ENCODE results near the gene KRT73. TPM values are rescaled to one million over a fixed set of nuclear protein-coding genes. Genes with fewer than 3 reads are reported as not detected.

The KRT73 gene
- total and polyA plus RNA-seq, 3 donors from 2014 or later: 0.16 TPM; not detected in 2

- no peaks in the 10 kb centered on the region for H3K9me3 ChIP-seq
- 84 to 97% methylated on average over 7 to 10 of the region's 10 CpGs for WGBS, 2 donors
- no peak overlapping the region for H3K4me3 ChIP-seq
- no peaks in the 10 kb centered on the region for H3K27me3 ChIP-seq
- H3K27ac ChIP-seq: no peak overlapping the region
- TF ChIP-seq POLR2A (IDR thresholded peaks at IDR 0.05) (no peak), CTCF (IDR thresholded peaks at IDR 0.05) (no peak)
- no peak for DNase-seq
- intact Hi-C loops (cut with DNase I; ENCODE audit: low total_unique reads): no loop called here
- no peaks in the 10 kb centered on the region for H3K4me1 ChIP-seq
- no peaks in the 10 kb centered on the region for H3K36me3 ChIP-seq (ENCODE audit: low read depth, missing control alignments)
These were observed 25.1 kb upstream of the KRT73 start for GRCh38 chr12:52643233-52644077.

- no peaks in the 10 kb centered on the region for H3K27me3 ChIP-seq
- DNase-seq: no peak
- TF ChIP-seq POLR2A (IDR thresholded peaks at IDR 0.05): no peak
- no peak overlapping the region for H3K27ac ChIP-seq
- no peak overlapping the region for H3K4me3 ChIP-seq
- H3K9me3 ChIP-seq: no peaks in the 10 kb centered on the region
- WGBS, 2 donors: 64 to 74% methylated on average over 4 of the region's 4 CpGs
- H3K4me1 ChIP-seq: no peaks in the 10 kb centered on the region
- intact Hi-C loops (cut with DNase I; ENCODE audit: low total_unique reads): no loop called here
- H3K36me3 ChIP-seq (ENCODE audit: low read depth, missing control alignments): no peaks in the 10 kb centered on the region
These were observed 23.1 kb upstream of the KRT73 start for GRCh38 chr12:52641468-52641867.

GRCh38 chr12:52637299-52637698 lies 18.9 kb upstream of the KRT73 start:
- no peak overlapping the region for H3K4me3 ChIP-seq
- TF ChIP-seq POLR2A (IDR thresholded peaks at IDR 0.05) (no peak), CTCF (IDR thresholded peaks at IDR 0.05) (no peak)
- peaks cover 3% of the 10 kb centered on the region for H3K4me1 ChIP-seq
- H3K27ac ChIP-seq: no peak overlapping the region
- H3K27me3 ChIP-seq: no peaks in the 10 kb centered on the region
- H3K36me3 ChIP-seq (ENCODE audit: low read depth, missing control alignments): no peaks in the 10 kb centered on the region
- 31 to 66% methylated on average over 4 of the region's 4 CpGs for WGBS, 2 donors
- peak; percentile 6 for DNase-seq
- intact Hi-C loops (cut with DNase I; ENCODE audit: low total_unique reads): no loop called here
- H3K9me3 ChIP-seq: no peaks in the 10 kb centered on the region

DNA sequence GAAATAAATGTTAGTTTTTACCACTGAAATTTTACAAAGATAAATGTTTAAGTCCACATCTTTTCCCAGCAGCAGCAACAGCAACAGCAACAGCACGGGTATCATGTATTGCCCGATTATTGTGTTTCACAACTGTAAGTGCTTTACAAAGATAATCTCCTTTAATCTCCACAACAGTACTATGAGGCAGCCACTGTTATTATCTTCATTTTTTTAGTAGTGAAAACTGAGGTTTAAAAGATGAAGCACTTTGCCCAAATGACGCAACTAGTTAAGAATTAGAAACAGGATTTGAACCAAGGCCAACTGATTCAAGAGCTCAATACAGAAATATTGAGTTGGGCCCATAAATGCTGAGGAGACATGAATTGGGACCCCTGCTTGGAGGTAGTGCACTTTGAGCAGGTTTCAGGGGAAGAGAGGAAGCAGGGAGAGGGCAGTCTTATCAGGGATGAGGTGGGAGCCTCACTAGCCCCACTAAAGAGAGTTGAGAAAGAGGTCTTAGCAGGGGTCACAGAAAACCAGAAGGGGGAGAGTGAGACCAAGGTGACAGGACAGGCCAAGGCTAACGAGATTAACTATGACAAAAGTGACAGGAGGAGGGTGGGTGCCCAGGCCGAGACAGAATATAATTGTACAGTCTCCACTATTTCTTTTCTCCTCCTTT lies 18.4 kb upstream of the KRT73 start:
- no peaks in the 10 kb centered on the region for H3K27me3 ChIP-seq
- no peak overlapping the region for H3K27ac ChIP-seq
- H3K4me3 ChIP-seq: no peak overlapping the region
- H3K9me3 ChIP-seq: no peaks in the 10 kb centered on the region
- H3K36me3 ChIP-seq (ENCODE audit: low read depth, missing control alignments): no peaks in the 10 kb centered on the region
- no peak for DNase-seq
- H3K4me1 ChIP-seq: peaks cover 3% of the 10 kb centered on the region
- TF ChIP-seq CTCF (IDR thresholded peaks at IDR 0.05) (no peak), POLR2A (IDR thresholded peaks at IDR 0.05) (no peak)
- intact Hi-C loops (cut with DNase I; ENCODE audit: low total_unique reads): no loop called here
- 64 to 70% methylated on average over 5 of the region's 5 CpGs for WGBS, 2 donors

- TF ChIP-seq CTCF (IDR thresholded peaks at IDR 0.05): no peak
- TF ChIP-seq POLR2A (IDR thresholded peaks at IDR 0.05): no peak
- no peaks in the 10 kb centered on the region for H3K27me3 ChIP-seq
- no peak overlapping the region for H3K27ac ChIP-seq
- intact Hi-C loops (cut with DNase I; ENCODE audit: low total_unique reads): no loop called here
- 78 to 87% methylated on average over 6 of the region's 6 CpGs for whole genome bisulfite sequencing, 2 donors
- DNase-seq: no peak
- H3K4me1 ChIP-seq: peaks cover 3% of the 10 kb centered on the region
- no peak overlapping the region for H3K4me3 ChIP-seq
- H3K9me3 ChIP-seq: no peaks in the 10 kb centered on the region
- no peaks in the 10 kb centered on the region for H3K36me3 ChIP-seq (ENCODE audit: low read depth, missing control alignments)
These were observed 17.8 kb upstream of the KRT73 start for GRCh38 chr12:52636189-52636588.
